CD4-positive, CD25-positive, alpha-beta regulatory T cell (primary cell): ENCODE results near the gene CHD9. TPM values are rescaled to one million over a fixed set of nuclear protein-coding genes. Genes with fewer than 3 reads are reported as not detected.
"Not testable (repeated sequence)": the region's sequence is repeated elsewhere in the genome, so short reads cannot be mapped to it uniquely, and the experiment has no call there.

Experiments
- ATAC-seq, 2 donors: fragments of 150-1000 bp; cut with Tn5 transposase; one replicate each; pipeline ENCODE4 v1.10.0; 2021; ENCODE audit warnings: low read depth in 2 of 2, moderate number of reproducible peaks in 2 of 2, moderate library complexity in 1 of 2
- DNase-seq, 3 donors: peaks; one replicate each; pipeline versions ENCODE4 v3.0.0 to v3.0.0-alpha.2; 2012 to 2022; ENCODE audit warnings: mixed read lengths in 1 of 3
- H3K27ac ChIP-seq: one replicate; pipeline ENCODE4 v1.7.0; 2013; ENCODE audit warnings: mild to moderate bottlenecking, low read length; ENCODE audit not compliant: insufficient read depth, poor library complexity, severe bottlenecking
- H3K27me3 ChIP-seq: one replicate; pipeline ENCODE4 v1.7.0; 2013; ENCODE audit warnings: low read length; ENCODE audit not compliant: control insufficient read depth, insufficient read depth
- H3K36me3 ChIP-seq: one replicate; pipeline ENCODE4 v1.7.0; 2013; ENCODE audit warnings: mild to moderate bottlenecking, low read length, moderate library complexity; ENCODE audit not compliant: control insufficient read depth, insufficient read depth
- H3K4me1 ChIP-seq: 2 replicates; pipeline ENCODE4 v1.7.0; 2013; ENCODE audit warnings: mild to moderate bottlenecking, low read length; ENCODE audit not compliant: insufficient read depth, control insufficient read depth, poor library complexity, severe bottlenecking
- H3K4me3 ChIP-seq: one replicate; pipeline ENCODE4 v1.7.0; 2013; ENCODE audit warnings: low read depth, mild to moderate bottlenecking, low read length, moderate library complexity
- H3K9me3 ChIP-seq, 2 experiments: 1 replicate in 1 of 2; 2 replicates in 1 of 2; pipeline ENCODE4 v1.7.0; 2013; ENCODE audit warnings: low read length in 2 of 2, mild to moderate bottlenecking in 1 of 2, moderate library complexity in 1 of 2; ENCODE audit not compliant: control insufficient read depth in 2 of 2
- H3K27ac Mint-ChIP-seq, 3 donors: one replicate each; pipeline ENCODE4 v1.8.0; 2020 to 2022; ENCODE audit warnings: mild to moderate bottlenecking in 3 of 3, mixed read lengths in 3 of 3, moderate library complexity in 2 of 3
- H3K27me3 Mint-ChIP-seq: one replicate; pipeline ENCODE4 v1.8.0; 2022; ENCODE audit warnings: mild to moderate bottlenecking, mixed read lengths
- H3K36me3 Mint-ChIP-seq: one replicate; pipeline ENCODE4 v1.8.0; 2020; ENCODE audit warnings: mixed read lengths
- H3K4me1 Mint-ChIP-seq, 4 donors: one replicate each; pipeline ENCODE4 v1.8.0; 2020 to 2022; ENCODE audit warnings: mixed read lengths in 4 of 4, mild to moderate bottlenecking in 1 of 4
- H3K4me3 Mint-ChIP-seq, 4 donors: one replicate each; pipeline ENCODE4 v1.8.0; 2020 to 2022; ENCODE audit warnings: mild to moderate bottlenecking in 4 of 4, mixed read lengths in 4 of 4, moderate library complexity in 3 of 4
- H3K9me3 Mint-ChIP-seq, 7 donors: one replicate each; pipeline ENCODE4 v1.8.0; 2020 to 2022; ENCODE audit warnings: mixed read lengths in 7 of 7, mild to moderate bottlenecking in 3 of 7, moderate library complexity in 2 of 7
- polyA plus RNA-seq, 4 donors: library from polyadenylated mRNA; unstranded; fragments of 300-500 nt; fragmentation: Illumina TruSeq; gene quantifications; one replicate each; pipeline ENCODE4 v1.2.3, GENCODE V29; 2021
- total RNA-seq: library from RNA; stranded (reverse); gene quantifications from one replicate; pipeline ENCODE4 v1.2.3, GENCODE V29; 2022

The CHD9 gene
- total and polyA plus RNA-seq, 5 donors from 2014 or later, result 17.6 to 32.7 (median 23.2) TPM

- Mint-ChIP-seq H3K4me3 (no peak overlapping the region), H3K9me3 (no peaks in the 10 kb centered on the region), H3K27ac (no peak overlapping the region), H3K27me3 (no peaks in the 10 kb centered on the region), H3K4me1 (no peaks in the 10 kb centered on the region), H3K36me3 (peaks cover 48% of the 10 kb centered on the region)
- peaks cover 18% of the 10 kb centered on the region for H3K36me3 ChIP-seq
- ATAC-seq (no peak), DNase-seq (no peak)
- no peak overlapping the region for H3K4me3 ChIP-seq
- H3K27ac ChIP-seq, result no peak overlapping the region
- no peaks in the 10 kb centered on the region for H3K9me3 ChIP-seq
- H3K4me1 ChIP-seq, result no peaks in the 10 kb centered on the region
- no peaks in the 10 kb centered on the region for H3K27me3 ChIP-seq
Observed at GRCh38 chr16:53305743-53306142, 251.0 kb downstream of the CHD9 start.

- no peaks in the 10 kb centered on the region for H3K4me1 ChIP-seq
- H3K36me3 ChIP-seq, result peaks cover 14% of the 10 kb centered on the region
- Mint-ChIP-seq H3K4me1 (peaks cover 0 to 8% (median 5%) of the 10 kb centered on the region in 4 donors), H3K27me3 (no peaks in the 10 kb centered on the region), H3K9me3 (no peaks in the 10 kb centered on the region), H3K27ac (no peak overlapping the region), H3K4me3 (no peak overlapping the region), H3K36me3 (peaks cover 47% of the 10 kb centered on the region)
- no peak overlapping the region for H3K4me3 ChIP-seq
- DNase-seq, result no peak
- H3K27me3 ChIP-seq, result no peaks in the 10 kb centered on the region
- H3K9me3 ChIP-seq, result no peaks in the 10 kb centered on the region
- no peak for ATAC-seq
- H3K27ac ChIP-seq, result no peak overlapping the region
Observed at GRCh38 chr16:53309457-53309856, 254.7 kb downstream of the CHD9 start.

GRCh38 chr16:53320992-53321391 is 266.2 kb downstream of the CHD9 start:
- Mint-ChIP-seq H3K36me3 (peaks cover 31% of the 10 kb centered on the region), H3K4me1 (peaks cover 0 to 4% (median 0%) of the 10 kb centered on the region in 4 donors), H3K4me3 (no peak overlapping the region), H3K9me3 (no peaks in the 10 kb centered on the region), H3K27me3 (no peaks in the 10 kb centered on the region), H3K27ac (no peak overlapping the region)
- Histone ChIP-seq H3K9me3 (no peaks in the 10 kb centered on the region), H3K27me3 (no peaks in the 10 kb centered on the region), H3K4me1 (no peaks in the 10 kb centered on the region), H3K27ac (no peak overlapping the region), H3K4me3 (no peak overlapping the region), H3K36me3 (peaks cover 35% of the 10 kb centered on the region)
- DNase-seq (no peak), ATAC-seq (no peak)

GRCh38 chr16:53323924-53324323 is 269.1 kb downstream of the CHD9 start:
- Mint-ChIP-seq H3K27me3 (no peaks in the 10 kb centered on the region), H3K9me3 (peaks cover 0 to 1% (median 0%) of the 10 kb centered on the region in 7 donors), H3K36me3 (peaks cover 10% of the 10 kb centered on the region), H3K27ac (no peak overlapping the region), H3K4me3 (no peak overlapping the region), H3K4me1 (peaks cover 0 to 2% (median 0%) of the 10 kb centered on the region in 4 donors)
- H3K27ac ChIP-seq, result no peak overlapping the region
- ATAC-seq (no peak), DNase-seq (no peak)
- H3K4me1 ChIP-seq, result no peaks in the 10 kb centered on the region
- H3K4me3 ChIP-seq, result no peak overlapping the region
- no peaks in the 10 kb centered on the region for H3K27me3 ChIP-seq
- peaks cover 16% of the 10 kb centered on the region for H3K36me3 ChIP-seq
- H3K9me3 ChIP-seq, result no peaks in the 10 kb centered on the region

- H3K4me1 Mint-ChIP-seq, DNase-seq, H3K27me3 ChIP-seq, H3K27ac Mint-ChIP-seq, ATAC-seq, H3K4me3 Mint-ChIP-seq, H3K4me1 ChIP-seq, H3K9me3 Mint-ChIP-seq, H3K36me3 ChIP-seq, H3K27ac ChIP-seq, H3K4me3 ChIP-seq, H3K36me3 Mint-ChIP-seq, H3K9me3 ChIP-seq: not testable (repeated sequence)
- H3K27me3 Mint-ChIP-seq, result peaks cover 10% of the 10 kb centered on the region
Observed at GRCh38 chr16:53330991-53331390, 276.2 kb downstream of the CHD9 start.

- ATAC-seq (no peak), DNase-seq (no peak)
- Histone ChIP-seq H3K27ac (no peak overlapping the region), H3K4me3 (no peak overlapping the region), H3K27me3 (no peaks in the 10 kb centered on the region), H3K4me1 (no peaks in the 10 kb centered on the region), H3K36me3 (no peaks in the 10 kb centered on the region), H3K9me3 (no peaks in the 10 kb centered on the region)
- Mint-ChIP-seq H3K4me1 (peaks cover 0 to 9% (median 1%) of the 10 kb centered on the region in 4 donors), H3K36me3 (peaks cover 6% of the 10 kb centered on the region), H3K27ac (no peak overlapping the region), H3K27me3 (peaks cover 22% of the 10 kb centered on the region), H3K4me3 (no peak overlapping the region), H3K9me3 (peaks cover 0 to 7% (median 0%) of the 10 kb centered on the region in 7 donors)
Observed at GRCh38 chr16:53334581-53334980, 279.8 kb downstream of the CHD9 start.

- Mint-ChIP-seq H3K27me3 (peaks cover 22% of the 10 kb centered on the region), H3K27ac (no peak overlapping the region), H3K36me3 (peaks cover 6% of the 10 kb centered on the region), H3K4me1 (peaks cover 0 to 9% (median 3%) of the 10 kb centered on the region in 4 donors), H3K4me3 (no peak overlapping the region), H3K9me3 (peaks cover 0 to 1% (median 0%) of the 10 kb centered on the region in 7 donors)
- no peaks in the 10 kb centered on the region for H3K9me3 ChIP-seq
- H3K27me3 ChIP-seq, result no peaks in the 10 kb centered on the region
- no peaks in the 10 kb centered on the region for H3K4me1 ChIP-seq
- H3K27ac ChIP-seq, result no peak overlapping the region
- ATAC-seq (no peak), DNase-seq (no peak)
- H3K4me3 ChIP-seq, result no peak overlapping the region
- H3K36me3 ChIP-seq, result no peaks in the 10 kb centered on the region
Observed at GRCh38 chr16:53337294-53337693, 282.5 kb downstream of the CHD9 start.

GRCh38 chr16:53341792-53342191 is 287.0 kb downstream of the CHD9 start:
- no peak for ATAC-seq
- H3K27ac Mint-ChIP-seq, result no peak overlapping the region
- H3K9me3 Mint-ChIP-seq, result peaks cover 0 to 3% (median 0%) of the 10 kb centered on the region in 7 donors

More at GRCh38 chr16:53341792-53342191, 287.0 kb downstream of the CHD9 start:
- Mint-ChIP-seq H3K36me3 (peaks cover 2% of the 10 kb centered on the region), H3K4me3 (no peak overlapping the region), H3K27me3 (peaks cover 12% of the 10 kb centered on the region), H3K4me1 (peaks cover 0 to 2% (median 0%) of the 10 kb centered on the region in 4 donors)
- Histone ChIP-seq H3K27ac (no peak overlapping the region), H3K27me3 (no peaks in the 10 kb centered on the region), H3K9me3 (no peaks in the 10 kb centered on the region), H3K36me3 (no peaks in the 10 kb centered on the region), H3K4me3 (no peak overlapping the region), H3K4me1 (no peaks in the 10 kb centered on the region)
- no peak for DNase-seq
